Right hindlimb (tissue), 1 donor: Measurements from ENCODE around the gene CDK14.

Experiments
- DNase-seq: peaks from one replicate; pipeline ENCODE4 v3.0.0-alpha.2; 2018

Gene CDK14

GRCh38 chr7:90817846-90818245, 221.7 kb downstream of the CDK14 start:
- no peak for DNase-seq

GRCh38 chr7:90818341-90818740, 222.2 kb downstream of the CDK14 start:
- no peak for DNase-seq

GRCh38 chr7:90821961-90822620, 226.0 kb downstream of the CDK14 start:
- DNase-seq = no peak

DNA sequence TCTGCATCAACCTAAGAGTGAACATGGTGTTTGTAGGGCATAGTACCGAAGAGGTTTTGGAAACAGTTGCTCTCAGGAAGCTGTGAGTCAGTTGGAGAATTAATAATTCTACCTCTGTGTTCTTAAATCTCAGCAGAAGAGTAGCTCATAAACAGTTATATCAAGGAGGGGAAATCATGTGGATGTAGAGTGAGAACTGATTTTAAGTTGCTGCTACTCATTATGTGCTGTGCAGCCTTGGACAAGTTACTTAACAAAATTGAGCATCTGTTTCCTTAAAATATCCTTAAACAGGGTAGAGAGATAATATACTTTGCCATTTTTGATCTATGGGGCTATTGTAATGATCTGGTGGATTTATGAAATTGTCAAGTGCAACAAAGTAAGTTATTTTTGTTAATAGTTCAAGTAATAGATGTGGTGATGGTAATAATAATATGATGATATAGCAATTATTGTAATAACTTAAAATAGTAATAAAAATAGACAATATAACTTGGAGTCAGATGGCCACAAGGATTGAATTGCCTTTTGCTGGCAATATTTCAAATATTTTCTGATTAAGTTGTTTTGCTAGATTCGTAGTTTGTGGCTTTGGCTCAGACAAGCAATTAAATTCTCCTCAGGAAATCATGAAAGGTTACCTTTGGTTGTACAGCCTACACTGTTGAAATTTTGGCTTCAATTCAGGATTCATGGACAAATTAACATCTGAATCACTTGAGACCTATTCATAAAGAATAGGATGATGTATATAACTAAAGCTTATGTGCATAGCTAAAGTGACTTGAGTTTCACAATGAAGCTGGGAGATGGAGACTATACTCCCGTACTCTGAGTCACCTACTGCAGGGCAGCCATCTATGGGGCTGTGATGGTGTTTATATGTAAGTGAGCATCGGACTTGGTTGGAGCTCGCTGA, 228.5 kb downstream of the CDK14 start:
- no peak for DNase-seq

- DNase-seq = no peak
Measured at GRCh38 chr7:90825779-90826178, 229.7 kb downstream of the CDK14 start.

DNA sequence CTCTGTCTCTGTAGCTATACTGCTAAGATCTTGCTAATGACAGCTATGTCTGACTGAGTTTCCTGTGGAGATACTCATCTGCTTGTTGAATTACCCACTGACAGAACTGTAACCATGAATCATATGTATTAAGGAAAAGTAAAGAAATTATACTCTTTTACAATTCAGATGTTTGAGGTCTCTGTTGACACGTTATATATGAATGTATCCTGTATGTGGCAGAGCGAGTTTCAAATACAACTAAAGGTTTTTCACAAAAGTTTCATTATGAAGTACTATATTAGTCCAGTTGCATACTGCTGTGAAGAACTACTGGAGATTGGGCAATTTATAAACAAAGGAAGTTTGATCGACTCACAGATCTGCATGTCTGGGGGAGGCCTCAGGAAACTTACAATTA, 232.5 kb downstream of the CDK14 start:
- DNase-seq = no peak

- DNase-seq = no peak
Measured at GRCh38 chr7:90830308-90830707, 234.2 kb downstream of the CDK14 start.

DNA sequence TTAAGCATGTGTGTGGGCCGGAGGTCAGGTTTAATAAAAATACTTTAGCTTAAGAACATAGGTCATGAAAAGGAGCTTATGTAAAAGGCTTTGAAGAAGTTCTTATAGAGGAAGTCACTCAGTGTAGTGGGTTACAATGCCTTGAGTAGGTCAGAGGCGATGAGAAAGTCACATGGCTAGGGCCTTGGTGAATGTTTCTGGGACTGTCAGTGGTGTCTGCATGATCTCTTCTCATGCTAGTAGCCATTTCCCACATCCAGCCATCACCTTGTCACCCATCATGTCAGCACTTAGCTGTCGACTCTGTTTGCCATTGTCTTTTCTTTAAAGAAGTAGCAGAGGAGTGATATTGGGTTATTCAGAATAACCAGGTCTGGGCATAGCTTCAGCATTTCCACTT, 236.6 kb downstream of the CDK14 start:
- no peak for DNase-seq

- no peak for DNase-seq
Measured at GRCh38 chr7:90833443-90833842, 237.3 kb downstream of the CDK14 start.

GRCh38 chr7:90834771-90835170, 238.7 kb downstream of the CDK14 start:
- no peak for DNase-seq

- no peak for DNase-seq
Measured at GRCh38 chr7:90835861-90836260, 239.7 kb downstream of the CDK14 start.

DNA sequence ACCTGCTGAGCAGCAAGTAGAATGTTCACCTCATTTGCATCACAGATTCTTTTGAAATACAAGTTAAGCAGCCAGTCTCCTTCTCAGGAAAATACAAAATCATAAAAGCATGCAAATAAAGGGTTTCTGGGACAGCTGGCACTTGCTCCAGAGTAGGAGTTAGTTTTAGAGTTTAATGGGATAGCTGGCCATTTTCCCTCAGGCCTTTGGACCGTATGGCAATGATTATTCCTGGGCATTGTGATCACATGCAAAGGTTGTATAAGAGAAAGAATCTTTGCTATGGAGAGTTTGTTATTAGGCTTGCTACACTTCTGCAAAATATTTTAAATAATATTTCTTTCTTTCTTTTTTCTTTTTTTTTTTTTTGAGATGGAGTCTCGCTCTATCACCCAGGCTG, 240.8 kb downstream of the CDK14 start:
- DNase-seq = no peak

DNA sequence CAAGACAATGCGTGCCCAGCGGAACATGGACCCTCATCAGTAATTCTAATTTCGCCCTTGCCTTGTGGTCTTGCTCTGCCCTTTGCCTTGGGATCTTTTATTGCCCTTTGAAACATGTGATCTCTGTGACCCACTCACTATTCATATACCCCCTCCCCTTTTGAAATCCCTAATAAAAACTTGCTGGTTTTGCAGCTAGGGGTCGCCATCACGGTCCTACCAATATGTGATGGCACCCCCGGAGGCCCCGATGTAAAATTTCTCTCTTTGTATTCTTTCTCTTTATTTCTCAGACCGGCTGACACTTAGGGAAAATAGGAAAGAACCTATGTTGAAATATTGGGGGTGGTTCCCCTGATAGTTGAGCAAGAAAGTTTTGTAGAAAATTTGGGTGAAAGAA, 242.7 kb downstream of the CDK14 start:
- DNase-seq = no peak

GRCh38 chr7:90839316-90839715, 243.2 kb downstream of the CDK14 start:
- DNase-seq = no peak

DNA sequence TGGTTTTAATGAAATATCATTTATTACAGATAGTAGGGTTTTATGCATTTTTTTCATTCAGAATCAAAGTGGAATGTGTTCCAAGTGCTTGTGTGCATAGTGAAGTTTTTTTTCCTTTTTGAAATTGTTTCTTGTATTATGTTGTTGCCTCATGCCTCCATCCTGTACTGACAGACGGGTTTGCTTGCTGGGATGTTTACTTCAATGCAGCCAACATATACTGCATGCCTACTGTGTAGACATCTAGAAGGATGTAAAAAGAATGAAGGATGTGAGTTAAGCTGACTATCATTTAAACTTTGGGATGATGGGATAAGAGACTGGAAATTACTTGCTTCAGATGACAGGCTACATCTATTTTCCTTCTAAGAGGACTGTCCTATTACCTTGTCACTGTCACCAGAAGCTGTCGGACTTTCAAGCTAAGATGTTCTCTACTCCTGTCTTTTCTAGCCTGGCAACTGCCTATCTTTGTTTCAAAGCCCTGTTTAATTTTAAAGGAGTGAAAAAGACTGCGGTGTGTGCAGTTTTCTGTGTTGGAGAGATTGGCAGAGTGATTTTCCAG, 243.7 kb downstream of the CDK14 start:
- DNase-seq = no peak

- no peak for DNase-seq
Measured at GRCh38 chr7:90841759-90842429, 245.8 kb downstream of the CDK14 start.

- no peak for DNase-seq
Measured at GRCh38 chr7:90842430-90842788, 246.3 kb downstream of the CDK14 start.

- DNase-seq = peak; percentile 40
Measured at GRCh38 chr7:90843472-90843871, 247.4 kb downstream of the CDK14 start.

DNA sequence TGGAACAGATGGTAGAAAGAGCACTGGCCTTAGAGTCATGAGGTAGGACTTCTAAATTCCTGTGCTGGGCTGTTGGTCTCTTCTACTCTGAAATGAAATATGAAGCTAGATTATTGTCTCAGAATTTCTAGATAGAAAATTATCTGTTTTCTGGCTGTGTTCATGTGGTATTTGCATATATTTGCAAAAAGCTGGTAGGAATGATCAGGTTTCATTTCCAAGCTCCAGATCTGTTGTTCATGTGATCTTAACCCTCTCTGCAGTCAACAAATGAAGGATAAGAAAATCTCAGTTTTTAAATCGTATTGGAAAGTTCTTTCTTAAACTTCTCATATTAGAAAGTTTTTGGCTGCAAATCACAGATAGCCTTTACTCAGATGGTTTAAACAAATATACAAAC, 248.3 kb downstream of the CDK14 start:
- no peak for DNase-seq

- DNase-seq = no peak
Measured at GRCh38 chr7:90846192-90846591, 250.1 kb downstream of the CDK14 start.

DNA sequence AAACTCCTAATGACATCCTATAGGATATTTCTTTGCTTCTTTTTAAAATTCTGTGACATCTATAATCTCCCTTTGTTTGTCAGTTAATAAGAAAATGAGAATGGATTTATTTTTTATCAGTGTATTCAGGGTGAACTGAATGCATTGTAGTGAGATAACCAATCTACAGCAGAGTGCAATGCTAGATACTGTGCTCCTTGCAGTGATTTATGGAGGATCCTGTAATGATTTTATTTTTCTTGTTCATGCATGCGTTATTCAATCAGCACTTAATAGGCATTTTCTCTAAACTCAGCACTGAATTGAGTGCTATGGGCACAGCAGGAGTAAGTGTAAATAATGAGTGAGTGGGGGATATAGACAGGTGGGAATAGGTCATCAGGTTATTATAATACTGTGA, 253.9 kb downstream of the CDK14 start:
- DNase-seq = no peak

DNA sequence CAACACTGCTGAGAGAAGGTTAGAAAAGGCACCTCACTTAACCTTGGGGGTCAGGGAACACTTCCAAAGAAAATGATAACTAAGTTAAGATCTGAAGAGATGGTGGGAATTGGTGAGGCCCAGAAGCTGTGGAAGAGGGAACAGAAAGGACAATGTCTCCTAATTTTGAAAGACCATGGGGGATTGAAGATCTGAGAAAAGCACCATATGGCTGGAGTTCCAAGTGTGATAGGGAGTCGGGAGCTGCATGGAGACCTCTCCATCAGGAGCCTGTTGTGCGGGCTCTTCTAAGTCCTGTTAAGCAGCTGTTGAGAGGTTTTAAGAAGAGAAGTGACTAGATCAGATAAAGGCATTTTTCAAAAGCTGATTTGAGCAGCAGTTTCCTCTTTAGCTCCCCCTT, 254.3 kb downstream of the CDK14 start:
- DNase-seq = no peak

- DNase-seq = no peak
Measured at GRCh38 chr7:90853205-90853604, 257.1 kb downstream of the CDK14 start.
